Lower leg skin (tissue), 3 donors: ENCODE measurements around the gene UBA6.

Experiments
- CTCF ChIP-seq, 3 donors: fragments of 450-650 bp; IDR thresholded peaks; one replicate each; pipeline ENCODE4 v1.5.1; 2016; ENCODE audit warnings: antibody characterized with exemption in 3 of 3, mild to moderate bottlenecking in 3 of 3, moderate library complexity in 2 of 3
- POLR2A ChIP-seq, 2 donors: fragments of 450-650 bp; IDR thresholded peaks; one replicate each; pipeline ENCODE4 v1.6.1; 2016 to 2017; ENCODE audit warnings: antibody characterized with exemption in 2 of 2, mild to moderate bottlenecking in 1 of 2, moderate library complexity in 1 of 2

GRCh38 chr4:67603310-67604028, 97.5 kb downstream of the UBA6 start:
- TF ChIP-seq CTCF (IDR thresholded peaks at IDR 0.05) (no peak), POLR2A (IDR thresholded peaks at IDR 0.05) (no peak)
